PFSK-1 (cell line): ENCODE data around the gene STIM1.

Source experiments
- POLR2AphosphoS5 ChIP-seq: IDR thresholded peaks from 2 replicates; pipeline ENCODE4 v1.6.1; 2012; ENCODE audit warnings: low read depth, mild to moderate bottlenecking, control low read depth, low read length, moderate library complexity
- REST ChIP-seq, 2 experiments: IDR thresholded peaks; 2 replicates each; pipeline versions ENCODE4 v1.6.1 to v1.8.0; 2011 to 2012; ENCODE audit warnings: low read depth in 2 of 2, low read length in 2 of 2, control low read depth in 1 of 2, inconsistent platforms in 1 of 2, mild to moderate bottlenecking in 1 of 2, moderate library complexity in 1 of 2; ENCODE audit not compliant: insufficient read depth in 1 of 2
- SIN3A ChIP-seq: IDR thresholded peaks from 2 replicates; pipeline ENCODE4 v1.6.1; 2012; ENCODE audit warnings: mild to moderate bottlenecking, low read length, moderate library complexity, borderline replicate concordance; ENCODE audit not compliant: insufficient read depth

GRCh38 chr11:3879967-3880542 lies 24.6 kb downstream of the STIM1 start:
- TF ChIP-seq POLR2AphosphoS5 (no peak), REST (IDR thresholded peaks at IDR 0.05; ENCODE audit: insufficient read depth in 1 of 2, low read depth in 2 of 2, low read length in 2 of 2) (no peak), SIN3A (no peak)
